Renal pelvis (tissue), 12 donors: Measurements from ENCODE around the gene CDY2B. TPM values are rescaled to one million over a fixed set of nuclear protein-coding genes. Genes with fewer than 3 reads are reported as not detected.
"Not testable (repeated sequence)": the region's sequence is repeated elsewhere in the genome, so short reads cannot be mapped to it uniquely, and the experiment has no call there.

ENCODE experiments used
- DNase-seq: peaks from one replicate; pipeline ENCODE4 v3.0.0-alpha.2; 2013
- long read RNA-seq, 16 experiments: transcript quantifications; one replicate each; lab custom pipeline, GENCODE V29; 2026
- polyA plus RNA-seq, 3 donors: library from polyadenylated mRNA; unstranded; fragments of 120-200 nt; gene quantifications; one replicate each; pipeline ENCODE4 v1.2.1, GENCODE V29; 2013; ENCODE audit not compliant: insufficient read length in 3 of 3

CDY2B gene
- polyA plus RNA-seq, result not detected
- long read RNA-seq, donor 1, result 0 reads
- long read RNA-seq, donor 2, result 0 reads
- long read RNA-seq, donor 3, result 0 reads
- long read RNA-seq, donor 4, result 0 reads
- long read RNA-seq, donor 5, result 0 reads
- long read RNA-seq, donor 6, result 0 reads
- long read RNA-seq, donor 7, result 0 reads
- long read RNA-seq, donor 8, result 0 reads
- long read RNA-seq, donor 9, result 0 reads
- long read RNA-seq, donor 10, result 0 reads
- long read RNA-seq, donor 11, result 0 reads
- long read RNA-seq, donor 12, result 0 reads
- long read RNA-seq, donor 13, result 0 reads
- long read RNA-seq, donor 14, result 0 reads
- long read RNA-seq, donor 15, result 0 reads
- long read RNA-seq, donor 16, result 0 reads

- not testable (repeated sequence) for DNase-seq
Measured at GRCh38 chrY:17880120-17880519, at the start of gene CDY2B. TSS of gene CDY2B (minus strand) at chrY:17880220. CDS start at chrY:17879892, 328 bp downstream.

DNA sequence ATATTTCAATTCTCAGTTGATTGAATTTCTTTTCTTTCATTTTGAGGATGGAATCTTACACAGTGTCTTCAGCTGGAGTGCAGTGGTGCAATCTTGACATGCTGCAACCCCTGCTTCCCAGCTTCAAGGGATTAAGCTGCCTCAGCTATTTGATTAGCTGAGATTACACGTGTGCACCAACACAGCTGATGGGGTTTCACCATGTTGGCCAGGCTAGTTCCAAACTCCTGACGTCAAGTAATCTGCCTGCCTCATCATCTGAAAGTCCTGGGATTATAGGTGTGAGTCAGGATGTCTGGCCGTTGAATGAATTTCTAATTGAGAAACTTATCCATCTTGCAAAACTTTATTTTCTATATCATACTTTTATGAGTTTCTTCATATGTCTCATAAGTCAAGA, 28.0 kb upstream of the CDY2B start:
- DNase-seq, result not testable (repeated sequence)

DNA sequence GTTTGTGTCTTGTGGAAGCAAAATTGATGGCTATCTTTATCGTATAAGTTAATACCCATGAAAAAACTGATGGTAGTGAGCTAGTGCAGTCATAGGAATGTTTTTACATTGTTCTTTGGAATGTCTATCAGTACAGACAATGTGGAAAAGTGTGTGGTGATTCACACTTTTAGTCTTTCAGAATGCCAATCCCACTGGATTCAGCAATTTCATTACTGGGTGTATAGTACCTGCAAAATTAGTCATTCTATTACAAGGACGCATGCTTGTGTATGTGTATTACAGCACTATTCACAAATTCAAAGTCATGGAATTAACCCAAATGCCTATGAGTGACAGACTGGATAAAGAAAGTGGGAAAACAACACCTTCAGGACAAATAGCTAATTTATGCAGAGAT, 27.3 kb upstream of the CDY2B start:
- DNase-seq, result not testable (repeated sequence)

DNA sequence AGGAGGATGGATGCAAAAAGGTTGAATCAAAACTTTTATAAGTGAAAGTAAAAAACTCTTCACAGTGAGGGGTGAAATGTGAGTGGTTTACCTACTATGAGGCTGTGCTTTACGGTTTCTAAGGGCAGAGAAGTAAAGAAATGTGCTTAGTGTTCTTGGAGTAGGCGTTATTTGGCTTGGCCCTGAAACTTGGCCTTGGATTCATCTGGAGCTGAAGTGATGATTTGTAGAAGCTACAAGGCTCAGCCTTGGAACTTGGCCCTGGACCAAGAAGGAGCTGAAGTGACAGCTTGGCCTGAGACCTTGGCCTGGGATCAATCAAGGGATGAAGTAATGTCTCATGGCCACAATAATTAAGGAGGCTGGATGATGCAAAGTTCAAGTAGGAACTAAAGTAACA, 1.7 kb upstream of the CDY2B start:
- DNase-seq, result not testable (repeated sequence)

GRCh38 chrY:17876767-17877166, 3.3 kb downstream of the CDY2B start:
- not testable (repeated sequence) for DNase-seq

DNA sequence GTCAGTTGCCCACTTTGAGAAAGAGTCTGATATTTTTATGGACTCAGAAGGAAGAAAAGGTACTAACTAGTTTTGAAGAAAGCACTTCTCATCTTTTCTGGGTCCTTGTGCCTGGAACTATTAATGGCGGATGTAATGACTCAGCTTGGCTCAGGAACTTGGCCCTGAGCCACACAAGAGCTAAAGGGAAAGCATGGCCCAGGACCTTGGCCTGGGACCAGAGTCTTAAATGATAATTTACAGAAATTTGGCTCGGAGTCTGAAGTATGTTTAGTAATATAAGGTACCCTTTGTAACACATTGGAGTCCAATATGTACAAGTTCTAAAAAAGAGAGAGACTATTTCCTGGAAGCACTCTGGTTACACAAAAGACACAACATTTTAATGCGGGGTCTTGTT, 4.6 kb downstream of the CDY2B start:
- not testable (repeated sequence) for DNase-seq

DNA sequence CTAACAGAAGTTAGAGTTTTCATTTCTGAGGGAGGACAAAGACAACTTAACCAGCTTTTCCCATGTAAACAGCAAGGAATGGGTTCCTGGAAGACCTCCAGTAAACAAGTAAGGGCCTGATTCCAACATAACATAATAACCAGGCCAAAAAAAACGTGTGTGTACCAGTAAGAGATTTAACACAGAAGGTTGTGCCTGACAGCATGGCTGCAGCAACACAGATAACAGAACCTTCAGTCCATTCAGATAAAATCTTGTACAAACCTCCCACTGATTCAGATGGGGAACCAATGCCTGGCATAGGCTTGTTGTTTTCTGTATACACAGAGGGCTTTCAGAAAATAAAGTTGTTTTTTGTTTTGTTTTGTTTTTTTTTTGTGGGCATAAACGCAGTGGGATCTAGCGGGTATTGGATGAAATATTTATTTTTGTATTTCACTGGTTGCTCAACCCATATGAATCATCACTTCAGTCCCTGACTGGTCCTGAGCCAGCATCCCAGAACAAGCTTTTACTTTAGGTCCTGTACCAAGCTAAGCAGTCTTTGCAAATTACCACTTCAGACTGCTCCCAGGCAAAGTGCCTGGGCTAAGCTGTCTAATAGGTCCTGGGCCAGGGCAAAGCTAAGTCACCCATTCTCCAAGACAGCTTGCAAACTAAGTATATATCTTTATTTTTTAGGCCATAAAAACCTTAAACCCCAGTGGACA, 8.7 kb downstream of the CDY2B start:
- DNase-seq, result not testable (repeated sequence)

DNA sequence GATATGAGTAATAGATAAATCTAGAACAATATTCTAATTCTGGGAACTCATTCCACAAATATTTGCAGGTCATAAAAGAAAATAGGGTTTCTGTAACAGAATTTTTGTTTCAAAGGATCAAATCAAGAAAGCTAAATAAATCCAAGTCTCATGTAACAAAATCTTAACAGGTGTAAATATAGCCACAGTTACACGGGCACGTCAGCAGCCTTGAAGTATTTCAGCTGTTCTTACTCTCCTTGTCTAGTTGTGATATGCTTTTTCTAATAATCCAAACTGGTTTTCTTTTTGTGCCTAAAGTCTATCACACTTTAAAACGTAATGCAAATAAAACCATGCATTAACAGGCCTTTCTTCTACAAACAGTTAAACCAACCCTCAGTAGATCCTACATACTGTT, 9.3 kb downstream of the CDY2B start:
- not testable (repeated sequence) for DNase-seq

GRCh38 chrY:17867850-17868249, 12.2 kb downstream of the CDY2B start:
- not testable (repeated sequence) for DNase-seq

- not testable (repeated sequence) for DNase-seq
Measured at GRCh38 chrY:17860634-17861033, 19.4 kb downstream of the CDY2B start.

GRCh38 chrY:17856963-17857848, 22.8 kb downstream of the CDY2B start:
- DNase-seq, result not testable (repeated sequence)

- not testable (repeated sequence) for DNase-seq
Measured at GRCh38 chrY:17856508-17856907, 23.5 kb downstream of the CDY2B start.

DNA sequence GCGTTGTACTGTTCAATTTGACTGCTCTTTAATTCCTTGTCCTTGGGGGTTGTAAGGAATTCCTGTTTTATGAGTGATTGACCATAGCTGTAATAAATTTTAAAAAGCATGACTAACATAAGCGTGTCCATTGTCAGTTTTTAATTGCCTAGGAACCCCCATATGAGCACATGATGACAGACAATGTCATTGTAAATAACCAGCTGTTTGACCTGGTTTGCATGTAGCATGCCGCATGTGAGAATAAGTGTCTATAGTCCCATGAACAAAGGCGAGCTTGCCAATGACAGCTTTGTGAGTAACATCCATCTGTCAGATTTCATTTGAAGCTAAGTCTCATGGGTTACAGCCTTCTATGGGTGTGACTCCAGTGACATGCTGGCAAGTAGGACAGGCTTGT, 30.9 kb downstream of the CDY2B start:
- DNase-seq, result not testable (repeated sequence)

DNA sequence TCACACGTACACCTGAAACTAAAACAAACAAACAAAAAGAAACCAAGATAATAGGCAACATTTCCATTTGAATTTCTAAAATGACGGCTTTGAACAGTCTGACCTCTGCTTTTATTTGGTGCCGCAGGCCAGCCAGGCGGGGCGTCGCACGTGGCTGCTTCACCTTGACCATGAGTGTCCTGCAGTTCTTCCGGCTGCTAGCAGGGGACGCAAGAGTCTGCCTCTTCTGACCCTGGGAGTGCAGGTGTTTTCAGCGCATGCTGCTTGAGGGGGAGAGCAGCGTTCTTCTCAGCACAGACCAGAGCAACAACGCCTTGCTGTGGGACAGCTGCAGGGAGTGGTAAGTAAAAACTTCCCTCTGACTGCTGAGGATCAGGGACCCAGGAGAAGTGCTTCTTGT, 47.9 kb downstream of the CDY2B start:
- DNase-seq, result not testable (repeated sequence)

Other genes with a start within 250 kb of the CDY2B start
- not detected for gene CDY2A, start 145.6 kb upstream of the CDY2B start, polyA plus RNA-seq